Karpas-422 (cell line): ENCODE results near the gene KCNG2. TPM values are rescaled to one million over a fixed set of nuclear protein-coding genes. Genes with fewer than 3 reads are reported as not detected.

ENCODE experiments used
- DNase-seq: peaks from one replicate; pipeline ENCODE4 v3.0.0-alpha.2; 2015
- H2AFZ ChIP-seq: fragments of 200-600 bp; sonication (generic); 2 replicates; pipeline ENCODE4 v1.6.1; 2014; ENCODE audit warnings: antibody characterized with exemption, low read length, mixed read lengths
- H3K27ac ChIP-seq: fragments of 200-600 bp; sonication (generic); 2 replicates; pipeline ENCODE4 v1.5.1; 2014; ENCODE audit warnings: mild to moderate bottlenecking, low read length, moderate library complexity
- H3K27me3 ChIP-seq: fragments of 200-600 bp; sonication (generic); 2 replicates; pipeline ENCODE4 v1.6.1; 2014; ENCODE audit warnings: low read length, mixed read lengths
- H3K36me3 ChIP-seq: fragments of 200-600 bp; sonication (generic); 2 replicates; pipeline ENCODE4 v1.6.1; 2014; ENCODE audit warnings: low read length, mixed read lengths; ENCODE audit not compliant: insufficient read depth
- H3K4me1 ChIP-seq: fragments of 200-600 bp; sonication (generic); 2 replicates; pipeline ENCODE4 v1.6.1; 2014; ENCODE audit warnings: mild to moderate bottlenecking, low read length, mixed read lengths
- H3K4me2 ChIP-seq: fragments of 200-600 bp; sonication (generic); 2 replicates; pipeline ENCODE4 v1.6.1; 2014; ENCODE audit warnings: low read length, low read depth, mild to moderate bottlenecking; ENCODE audit not compliant: poor library complexity, severe bottlenecking
- H3K4me3 ChIP-seq: fragments of 200-600 bp; sonication (generic); 2 replicates; pipeline ENCODE4 v1.5.1; 2014; ENCODE audit warnings: mild to moderate bottlenecking, antibody characterized with exemption, low read length, mixed read lengths
- H3K79me2 ChIP-seq: fragments of 200-600 bp; sonication (generic); 2 replicates; pipeline ENCODE4 v1.6.1; 2014; ENCODE audit warnings: mild to moderate bottlenecking, low read length, mixed read lengths
- H3K9ac ChIP-seq: fragments of 200-600 bp; sonication (generic); 2 replicates; pipeline ENCODE4 v1.6.0; 2014; ENCODE audit warnings: low read length
- H3K9me2 ChIP-seq: fragments of 200-600 bp; sonication (generic), shearing (Covaris generic); replicated peaks from 2 replicates; pipeline ENCODE4 v1.6.0; 2014; ENCODE audit warnings: mild to moderate bottlenecking, low read length, moderate library complexity; ENCODE audit not compliant: insufficient read depth
- H3K9me3 ChIP-seq: fragments of 300-700, 200-600 bp; sonication (generic); 2 replicates; pipeline ENCODE4 v1.6.1; 2014; ENCODE audit warnings: low read length, mixed read lengths
- H4K20me1 ChIP-seq: fragments of 200-600 bp; sonication (generic); 2 replicates; pipeline ENCODE4 v1.6.1; 2014; ENCODE audit warnings: mild to moderate bottlenecking, antibody characterized with exemption, low read length, low read depth; ENCODE audit not compliant: insufficient read depth
- total RNA-seq: library from RNA; depleted of rRNA; stranded (reverse); fragments of >200 nt; shearing (Covaris generic); gene quantifications from 2 replicates; pipeline ENCODE4 v1.2.3, GENCODE V29; 2014; ENCODE audit warnings: low replicate concordance

KCNG2 gene
- total RNA-seq, 1 experiment from 2014 or later, result not detected

DNA sequence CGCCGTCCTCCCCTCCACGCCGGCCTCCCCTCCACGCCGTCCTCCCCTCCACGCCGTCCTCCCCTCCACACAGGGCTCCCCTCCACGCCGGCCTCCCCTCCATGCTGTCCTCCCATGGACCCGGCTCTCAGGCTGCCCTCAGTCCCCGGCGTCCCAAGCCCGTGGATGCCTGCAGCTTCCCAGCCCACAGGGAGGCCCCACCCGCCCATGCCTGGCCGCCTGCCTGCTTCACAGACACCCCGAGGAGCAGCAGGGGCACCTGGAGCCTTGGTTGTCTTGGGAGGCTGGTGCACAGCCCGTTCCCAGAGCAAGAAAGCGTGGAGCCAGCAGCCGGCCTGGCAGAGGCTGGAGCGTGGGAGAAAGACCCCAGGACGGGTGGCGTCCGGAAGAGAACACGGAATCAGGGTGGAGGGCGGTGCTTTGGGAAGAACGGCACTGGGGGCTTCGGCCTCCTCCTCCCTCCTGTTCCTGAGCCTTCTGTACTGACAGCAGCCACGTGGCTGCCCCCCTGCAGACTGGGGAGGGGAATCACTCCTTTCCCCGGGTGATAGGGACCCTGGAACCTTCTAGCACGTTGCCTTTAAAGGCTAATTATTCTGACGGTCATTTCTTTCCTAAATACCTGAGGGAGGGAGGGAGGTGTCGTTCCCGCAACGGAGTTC is 26.2 kb upstream of the KCNG2 start:
- no peak overlapping the region for H3K4me2 ChIP-seq
- peaks cover 2% of the 10 kb centered on the region; the same call in 1 of the 2 replicates for H3K27me3 ChIP-seq
- H3K4me3 ChIP-seq, result no peak overlapping the region
- H3K36me3 ChIP-seq, result no peaks in the 10 kb centered on the region
- H3K4me1 ChIP-seq, result no peaks in the 10 kb centered on the region
- DNase-seq, result no peak
- no peak overlapping the region for H3K9ac ChIP-seq
- H3K9me2 ChIP-seq, result no peaks in the 10 kb centered on the region
- no peaks in the 10 kb centered on the region for H4K20me1 ChIP-seq
- no peaks in the 10 kb centered on the region for H3K9me3 ChIP-seq
- no peak overlapping the region for H3K27ac ChIP-seq
- no peaks in the 10 kb centered on the region for H3K79me2 ChIP-seq
- no peak overlapping the region for H2AFZ ChIP-seq

DNA sequence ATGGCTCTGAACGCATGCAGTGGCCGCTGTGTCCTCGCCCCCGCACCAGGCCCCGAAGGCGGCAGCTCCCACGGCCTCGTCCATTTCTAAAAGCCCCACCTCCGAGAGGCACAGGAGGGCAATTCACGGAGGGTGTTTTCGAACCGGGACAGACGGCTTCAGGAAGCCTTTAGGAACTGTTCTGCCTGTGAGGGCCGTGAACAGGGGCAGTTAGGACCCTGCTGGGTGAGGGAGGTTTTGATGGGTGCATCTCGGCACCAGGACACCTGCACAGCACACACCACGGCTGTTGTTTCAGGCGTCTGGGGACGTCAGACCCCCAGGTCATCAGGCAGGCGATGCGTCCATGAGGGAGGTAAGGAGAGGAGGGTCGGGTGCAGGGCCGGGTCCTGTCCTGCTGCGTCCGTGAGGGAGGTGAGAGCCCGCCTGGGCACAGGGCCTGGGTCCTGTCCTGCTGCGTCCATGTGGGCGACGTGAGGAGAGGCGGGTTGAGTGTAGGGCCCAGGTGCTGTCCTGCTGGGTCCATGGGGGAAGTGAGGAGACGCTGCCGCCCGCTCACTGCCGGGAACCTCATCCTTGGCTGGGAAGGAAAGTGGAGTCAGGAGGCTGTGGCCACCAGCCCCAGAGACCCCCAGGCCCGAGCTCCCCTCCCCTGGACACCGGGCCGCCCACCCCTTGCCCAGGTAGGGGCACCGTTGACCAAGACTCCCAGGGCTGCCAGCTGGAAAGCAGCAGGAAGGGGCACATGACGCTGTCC is 25.5 kb upstream of the KCNG2 start:
- DNase-seq, result no peak
- H3K4me1 ChIP-seq, result no peaks in the 10 kb centered on the region
- no peak overlapping the region for H3K9ac ChIP-seq
- no peaks in the 10 kb centered on the region for H3K9me2 ChIP-seq
- no peak overlapping the region for H2AFZ ChIP-seq
- no peaks in the 10 kb centered on the region for H3K79me2 ChIP-seq
- H3K27me3 ChIP-seq, result peaks cover 2% of the 10 kb centered on the region; the same call in 1 of the 2 replicates
- no peaks in the 10 kb centered on the region for H4K20me1 ChIP-seq
- no peak overlapping the region for H3K4me2 ChIP-seq
- no peaks in the 10 kb centered on the region for H3K9me3 ChIP-seq
- no peak overlapping the region for H3K27ac ChIP-seq
- no peaks in the 10 kb centered on the region for H3K36me3 ChIP-seq
- H3K4me3 ChIP-seq, result no peak overlapping the region

DNA sequence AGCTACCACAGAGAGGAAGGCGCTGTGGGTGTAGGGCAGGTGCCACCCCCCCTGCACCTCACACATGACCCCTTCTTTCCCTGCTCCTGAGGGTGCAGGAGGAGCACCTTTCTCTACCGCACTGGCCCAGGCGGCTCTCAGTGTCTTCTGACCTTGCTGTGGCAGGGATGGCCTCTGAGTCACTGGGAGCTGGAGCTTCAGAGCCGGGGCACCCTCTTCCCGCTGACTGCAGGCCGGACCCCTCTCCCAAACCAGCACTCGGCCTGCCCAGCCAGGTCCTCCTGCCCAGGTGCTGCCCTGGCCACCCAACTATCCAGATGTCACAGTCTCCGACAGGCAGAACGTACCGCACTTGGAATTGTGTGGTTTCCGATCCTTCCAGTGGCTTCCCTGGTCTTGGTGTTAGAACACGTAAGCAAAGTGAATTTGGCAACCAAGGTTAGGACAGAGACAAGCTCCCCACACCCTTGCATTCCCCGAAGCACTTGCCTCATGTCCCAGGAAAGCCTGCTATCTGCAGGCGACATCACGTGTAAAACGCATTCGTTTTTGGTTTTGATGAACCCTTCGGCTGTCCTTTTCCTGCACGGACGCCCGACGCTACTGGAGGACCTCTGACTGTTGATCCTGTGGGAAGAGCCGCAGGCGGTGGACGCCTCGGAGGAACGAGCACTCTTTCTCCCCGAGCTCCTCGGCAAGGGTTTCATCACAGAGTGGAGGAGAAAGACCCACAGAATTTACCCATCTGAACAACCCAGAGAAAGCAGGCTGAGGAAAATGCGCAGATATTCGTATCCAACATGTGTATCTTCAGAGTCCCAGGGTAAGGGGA is 24.7 kb upstream of the KCNG2 start:
- H3K4me1 ChIP-seq, result no peaks in the 10 kb centered on the region
- no peaks in the 10 kb centered on the region for H3K9me2 ChIP-seq
- H2AFZ ChIP-seq, result no peak overlapping the region
- no peaks in the 10 kb centered on the region for H4K20me1 ChIP-seq
- no peaks in the 10 kb centered on the region for H3K79me2 ChIP-seq
- H3K9ac ChIP-seq, result no peak overlapping the region
- no peaks in the 10 kb centered on the region; the same call in 1 of the 2 replicates for H3K27me3 ChIP-seq
- no peaks in the 10 kb centered on the region for H3K36me3 ChIP-seq
- no peak overlapping the region for H3K4me2 ChIP-seq
- H3K9me3 ChIP-seq, result no peaks in the 10 kb centered on the region
- no peak overlapping the region for H3K27ac ChIP-seq
- no peak overlapping the region for H3K4me3 ChIP-seq
- DNase-seq, result no peak

DNA sequence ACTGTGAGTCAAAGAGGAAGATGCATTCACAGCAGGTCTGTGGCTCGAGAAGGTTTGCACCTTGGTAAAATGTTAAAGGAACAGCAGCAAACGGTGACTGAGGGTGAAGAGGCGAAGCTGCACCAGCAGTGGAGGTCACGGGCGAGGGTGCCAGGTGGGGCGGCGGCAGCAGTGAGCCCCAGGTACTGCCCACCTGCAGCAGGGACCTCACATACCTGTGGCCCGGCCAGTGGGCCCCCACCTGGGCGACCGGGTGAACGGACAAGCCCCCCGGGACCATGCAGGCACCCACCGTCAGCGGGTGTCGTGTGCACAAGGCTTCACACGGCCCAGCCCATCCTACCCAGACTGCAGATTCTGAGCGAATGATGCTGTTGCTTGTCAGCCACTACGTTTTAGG is 23.6 kb upstream of the KCNG2 start:
- Histone ChIP-seq H3K79me2 (no peaks in the 10 kb centered on the region), H3K27me3 (no peaks in the 10 kb centered on the region; the same call in 1 of the 2 replicates), H3K4me2 (no peak overlapping the region), H3K9me2 (no peaks in the 10 kb centered on the region), H3K27ac (no peak overlapping the region), H3K4me1 (peaks cover 1% of the 10 kb centered on the region; the same call in 1 of the 2 replicates), H3K9me3 (no peaks in the 10 kb centered on the region), H2AFZ (no peak overlapping the region), H3K36me3 (no peaks in the 10 kb centered on the region), H3K4me3 (no peak overlapping the region), H3K9ac (no peak overlapping the region), H4K20me1 (no peaks in the 10 kb centered on the region)
- DNase-seq, result no peak

DNA sequence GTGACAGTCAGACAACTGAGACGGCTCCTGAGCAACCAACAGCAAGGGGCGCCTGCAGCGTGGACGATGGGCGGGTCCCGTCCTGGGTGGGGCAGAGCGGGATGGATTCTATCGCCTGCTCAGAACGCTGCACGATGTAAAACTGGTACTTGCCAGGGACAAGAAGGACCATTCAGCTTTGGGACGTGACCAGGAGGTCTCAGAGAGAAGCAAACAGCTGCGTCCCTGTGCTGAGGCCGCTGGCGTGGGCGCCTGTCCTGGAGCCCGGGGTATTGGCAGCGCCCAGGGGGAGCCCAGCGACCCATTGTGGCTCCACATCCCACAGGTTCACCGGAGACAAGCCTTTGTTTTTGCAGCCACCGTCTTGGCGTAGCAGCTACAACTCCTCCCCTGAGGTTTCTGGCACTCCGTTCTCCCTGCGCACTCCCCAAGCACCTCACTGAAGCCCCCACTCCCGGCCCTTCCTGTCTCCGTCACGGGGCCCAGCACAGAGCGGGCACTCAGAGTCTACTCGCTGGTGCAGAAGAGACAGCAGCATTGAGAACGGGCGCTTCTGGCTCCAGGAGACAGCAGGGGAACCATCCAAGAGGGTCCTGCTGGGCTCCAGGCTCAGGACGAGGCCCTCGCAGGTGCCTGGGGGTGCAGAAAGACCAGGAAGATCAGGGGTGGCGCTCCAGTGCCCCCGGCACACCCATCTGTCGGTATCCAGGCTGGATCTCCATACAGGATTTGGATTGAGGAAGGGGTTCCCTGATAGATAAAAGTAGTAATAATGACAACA is 22.1 kb upstream of the KCNG2 start:
- Histone ChIP-seq H3K9ac (no peak overlapping the region), H3K9me3 (no peaks in the 10 kb centered on the region), H3K9me2 (no peaks in the 10 kb centered on the region), H3K27me3 (no peaks in the 10 kb centered on the region; the same call in 1 of the 2 replicates), H3K36me3 (no peaks in the 10 kb centered on the region), H3K27ac (no peak overlapping the region), H3K4me1 (peaks cover 3% of the 10 kb centered on the region; the same call in 1 of the 2 replicates), H3K4me3 (no peak overlapping the region), H4K20me1 (no peaks in the 10 kb centered on the region), H3K4me2 (no peak overlapping the region), H2AFZ (no peak overlapping the region), H3K79me2 (no peaks in the 10 kb centered on the region)
- no peak for DNase-seq

DNA sequence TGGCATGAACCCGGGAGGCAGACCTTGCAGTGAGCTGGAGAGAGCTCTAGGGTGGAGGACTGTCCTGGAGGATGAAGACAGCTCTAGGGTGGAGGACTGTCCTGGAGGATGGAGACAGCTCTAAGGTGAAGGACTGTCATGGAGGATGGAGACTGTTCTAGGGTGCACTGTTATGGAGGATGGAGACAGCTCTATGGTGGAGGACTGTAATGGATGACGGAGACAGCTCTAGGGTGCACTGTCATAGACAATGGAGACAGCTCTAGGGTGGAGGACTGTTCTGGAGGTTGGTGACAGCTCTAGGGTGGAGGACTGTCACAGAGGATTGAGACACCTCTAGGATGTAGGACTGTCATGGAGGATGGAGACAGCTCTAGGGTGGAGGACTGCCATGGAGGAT is 21.1 kb upstream of the KCNG2 start:
- no peak overlapping the region for H3K4me3 ChIP-seq
- H3K9me3 ChIP-seq, result no peaks in the 10 kb centered on the region
- no peak overlapping the region for H2AFZ ChIP-seq
- peaks cover 3% of the 10 kb centered on the region; the same call in 1 of the 2 replicates for H3K4me1 ChIP-seq
- no peaks in the 10 kb centered on the region for H3K36me3 ChIP-seq
- no peaks in the 10 kb centered on the region for H4K20me1 ChIP-seq
- H3K27ac ChIP-seq, result no peak overlapping the region
- H3K9ac ChIP-seq, result no peak overlapping the region
- no peak overlapping the region for H3K4me2 ChIP-seq
- H3K9me2 ChIP-seq, result no peaks in the 10 kb centered on the region
- H3K27me3 ChIP-seq, result no peaks in the 10 kb centered on the region; the same call in 1 of the 2 replicates
- DNase-seq, result no peak
- H3K79me2 ChIP-seq, result no peaks in the 10 kb centered on the region

DNA sequence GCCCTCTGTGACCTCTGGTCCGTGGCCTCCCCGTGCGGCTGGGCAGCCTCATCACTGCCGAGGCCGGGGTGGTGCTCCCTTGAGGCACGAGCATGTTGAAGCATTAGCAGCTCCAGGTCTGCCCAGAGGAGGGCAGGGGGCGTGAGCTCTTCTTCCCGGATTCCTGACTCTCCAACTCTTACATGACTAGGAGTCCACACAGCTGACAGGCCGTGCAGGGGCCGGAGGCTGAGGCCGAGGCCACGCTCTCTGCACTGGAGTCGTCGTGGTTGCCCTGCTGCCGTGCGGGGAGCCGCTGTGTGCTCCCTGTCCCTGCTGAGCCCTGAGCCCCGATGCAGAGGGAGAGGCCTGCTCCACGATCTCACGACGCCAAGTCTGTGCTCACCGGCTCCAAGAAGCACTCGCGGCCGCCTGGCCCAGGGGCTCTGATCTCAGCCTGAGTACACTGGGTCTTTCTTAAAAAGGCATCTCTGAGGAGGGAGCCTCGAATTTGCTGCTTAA is 19.4 kb upstream of the KCNG2 start:
- Histone ChIP-seq H3K36me3 (no peaks in the 10 kb centered on the region), H3K9ac (no peak overlapping the region), H3K9me2 (no peaks in the 10 kb centered on the region), H2AFZ (no peak overlapping the region), H3K9me3 (no peaks in the 10 kb centered on the region), H3K4me3 (no peak overlapping the region), H3K4me2 (no peak overlapping the region), H3K27me3 (no peaks in the 10 kb centered on the region; the same call in 1 of the 2 replicates), H3K4me1 (peaks cover 3% of the 10 kb centered on the region; the same call in 1 of the 2 replicates), H3K79me2 (no peaks in the 10 kb centered on the region), H4K20me1 (no peaks in the 10 kb centered on the region), H3K27ac (no peak overlapping the region)
- DNase-seq, result no peak
